ENCODE data around the gene GNAL.

DNA sequence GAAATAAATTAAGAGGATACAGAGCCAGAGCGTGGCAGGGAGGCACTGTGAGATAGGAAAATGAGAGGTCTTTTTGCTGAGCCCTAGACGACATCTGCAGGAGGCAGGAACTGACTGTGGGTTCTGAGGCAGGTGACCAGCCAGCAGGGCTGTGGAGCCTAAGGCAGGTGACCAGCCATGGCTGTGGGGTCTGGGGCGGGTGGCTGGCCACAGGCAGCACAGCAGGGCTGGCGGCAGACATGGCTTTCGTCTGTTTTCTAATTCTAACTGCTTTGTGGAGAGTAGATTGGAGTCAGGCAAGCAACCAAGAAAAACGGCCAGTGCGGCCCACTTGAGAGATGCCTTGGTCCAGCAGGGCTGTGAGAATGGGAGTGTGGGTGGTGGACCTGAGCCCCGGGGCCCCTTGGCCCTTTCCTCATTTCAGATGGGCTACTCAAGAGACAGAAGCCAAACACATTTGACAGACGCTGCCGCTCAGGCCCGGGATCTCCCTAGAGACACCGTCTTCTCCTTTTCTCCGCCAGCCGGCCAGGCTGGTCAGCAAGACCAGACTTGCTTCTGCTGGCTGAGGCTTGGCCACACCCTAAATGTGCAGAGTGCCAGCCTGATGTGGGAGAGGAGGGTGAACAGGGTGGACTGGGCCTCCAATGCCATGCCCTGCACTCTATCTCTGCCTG lies 19.7 kb upstream of the GNAL start:
- TF ChIP-seq, protein P1, sequence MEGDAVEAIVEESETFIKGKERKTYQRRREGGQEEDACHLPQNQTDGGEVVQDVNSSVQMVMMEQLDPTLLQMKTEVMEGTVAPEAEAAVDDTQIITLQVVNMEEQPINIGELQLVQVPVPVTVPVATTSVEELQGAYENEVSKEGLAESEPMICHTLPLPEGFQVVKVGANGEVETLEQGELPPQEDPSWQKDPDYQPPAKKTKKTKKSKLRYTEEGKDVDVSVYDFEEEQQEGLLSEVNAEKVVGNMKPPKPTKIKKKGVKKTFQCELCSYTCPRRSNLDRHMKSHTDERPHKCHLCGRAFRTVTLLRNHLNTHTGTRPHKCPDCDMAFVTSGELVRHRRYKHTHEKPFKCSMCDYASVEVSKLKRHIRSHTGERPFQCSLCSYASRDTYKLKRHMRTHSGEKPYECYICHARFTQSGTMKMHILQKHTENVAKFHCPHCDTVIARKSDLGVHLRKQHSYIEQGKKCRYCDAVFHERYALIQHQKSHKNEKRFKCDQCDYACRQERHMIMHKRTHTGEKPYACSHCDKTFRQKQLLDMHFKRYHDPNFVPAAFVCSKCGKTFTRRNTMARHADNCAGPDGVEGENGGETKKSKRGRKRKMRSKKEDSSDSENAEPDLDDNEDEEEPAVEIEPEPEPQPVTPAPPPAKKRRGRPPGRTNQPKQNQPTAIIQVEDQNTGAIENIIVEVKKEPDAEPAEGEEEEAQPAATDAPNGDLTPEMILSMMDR (IDR thresholded peaks at IDR 0.05; ENCODE audit: low read depth, low read length, missing input control) = no peak
- TF ChIP-seq, protein P2, sequence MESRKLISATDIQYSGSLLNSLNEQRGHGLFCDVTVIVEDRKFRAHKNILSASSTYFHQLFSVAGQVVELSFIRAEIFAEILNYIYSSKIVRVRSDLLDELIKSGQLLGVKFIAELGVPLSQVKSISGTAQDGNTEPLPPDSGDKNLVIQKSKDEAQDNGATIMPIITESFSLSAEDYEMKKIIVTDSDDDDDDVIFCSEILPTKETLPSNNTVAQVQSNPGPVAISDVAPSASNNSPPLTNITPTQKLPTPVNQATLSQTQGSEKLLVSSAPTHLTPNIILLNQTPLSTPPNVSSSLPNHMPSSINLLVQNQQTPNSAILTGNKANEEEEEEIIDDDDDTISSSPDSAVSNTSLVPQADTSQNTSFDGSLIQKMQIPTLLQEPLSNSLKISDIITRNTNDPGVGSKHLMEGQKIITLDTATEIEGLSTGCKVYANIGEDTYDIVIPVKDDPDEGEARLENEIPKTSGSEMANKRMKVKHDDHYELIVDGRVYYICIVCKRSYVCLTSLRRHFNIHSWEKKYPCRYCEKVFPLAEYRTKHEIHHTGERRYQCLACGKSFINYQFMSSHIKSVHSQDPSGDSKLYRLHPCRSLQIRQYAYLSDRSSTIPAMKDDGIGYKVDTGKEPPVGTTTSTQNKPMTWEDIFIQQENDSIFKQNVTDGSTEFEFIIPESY (IDR thresholded peaks at IDR 0.05) = no peak
- no peak for TF ChIP-seq RXRA (IDR thresholded peaks at IDR 0.05)
- TF ChIP-seq TAF1 (conservative IDR thresholded peaks at IDR 0.05) = no peak
- TF ChIP-seq FOXA1 (IDR thresholded peaks at IDR 0.05) = no peak
- no peak for TF ChIP-seq REST (IDR thresholded peaks at IDR 0.05)
- no peak for TF ChIP-seq RAD21 (IDR thresholded peaks at IDR 0.05)
- TF ChIP-seq MAX (IDR thresholded peaks at IDR 0.05) = no peak
- TF ChIP-seq YY1 (IDR thresholded peaks at IDR 0.05) = no peak
- TF ChIP-seq JUND (IDR thresholded peaks at IDR 0.05) = no peak
- TF ChIP-seq SP1 (IDR thresholded peaks at IDR 0.05) = no peak
- TF ChIP-seq, protein P3, sequence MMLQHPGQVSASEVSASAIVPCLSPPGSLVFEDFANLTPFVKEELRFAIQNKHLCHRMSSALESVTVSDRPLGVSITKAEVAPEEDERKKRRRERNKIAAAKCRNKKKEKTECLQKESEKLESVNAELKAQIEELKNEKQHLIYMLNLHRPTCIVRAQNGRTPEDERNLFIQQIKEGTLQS (IDR thresholded peaks at IDR 0.05) = no peak

Data from liver (tissue), 3 donors.